HG03571 (cell line): ENCODE measurements around the gene OTOF.

ENCODE experiments used
- ATAC-seq: cut with Tn5 transposase; IDR thresholded peaks from one replicate; pipeline ENCODE4 v1.9.1; 2021; ENCODE audit not compliant: unreplicated experiment

OTOF gene

DNA sequence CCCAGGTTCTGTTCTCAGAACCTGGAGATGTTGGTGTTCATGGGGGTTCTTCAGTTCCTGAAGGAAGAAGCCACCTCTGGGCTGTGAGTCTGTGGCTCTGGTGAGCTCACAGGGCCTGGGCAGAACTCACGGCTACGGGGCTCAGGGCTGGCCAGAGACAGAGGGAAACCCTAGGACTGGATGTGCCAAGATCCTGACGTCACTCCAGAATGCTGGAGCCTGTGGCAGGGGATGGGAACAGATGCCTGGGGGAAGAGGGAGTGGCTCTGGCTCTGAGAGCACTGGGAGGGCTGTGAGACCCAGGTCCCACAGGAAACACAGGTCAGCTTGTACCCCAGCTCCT, at the start of gene OTOF:
OTOF (minus strand) TSS at position 214 of the 343 bp plus-strand sequence.
- ATAC-seq, result no peak

DNA sequence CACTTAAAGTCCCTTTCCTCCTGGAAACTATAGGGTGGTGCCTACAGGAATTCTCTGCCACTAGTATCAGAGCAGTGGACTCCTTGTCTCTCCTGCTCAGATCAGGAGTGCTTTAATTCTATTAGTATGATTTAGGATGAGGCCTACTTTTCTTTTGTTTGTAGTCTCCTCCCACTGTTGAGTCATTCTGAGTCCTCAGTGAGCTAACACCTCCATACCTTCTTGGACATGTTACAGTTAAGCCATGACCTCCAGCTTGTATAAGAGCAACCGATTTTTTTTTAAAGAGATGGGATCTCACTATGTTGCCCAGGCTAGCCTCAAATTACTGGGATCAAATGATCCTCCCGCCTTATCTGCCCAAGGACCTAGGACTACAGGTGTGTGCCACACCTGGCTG, 48.7 kb upstream of the OTOF start:
- ATAC-seq, result no peak

DNA sequence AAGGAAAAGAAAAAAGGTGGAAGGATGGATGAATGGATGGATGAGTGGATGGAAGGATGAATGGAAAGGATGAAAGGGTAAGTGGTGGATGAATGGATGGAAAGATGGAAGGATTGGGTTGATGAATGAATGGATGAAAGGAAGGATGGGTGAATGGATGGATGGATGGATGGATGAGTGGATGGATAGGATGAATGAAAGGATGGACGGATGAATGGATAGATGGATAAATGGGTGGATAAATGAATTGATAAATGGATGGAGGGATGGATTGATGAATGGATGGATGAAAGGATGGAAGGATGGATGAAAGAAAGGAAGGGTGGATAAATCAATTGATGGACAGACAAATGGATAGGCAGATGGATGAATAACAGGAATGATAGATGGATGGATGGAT, 48.2 kb upstream of the OTOF start:
- ATAC-seq, result no peak

DNA sequence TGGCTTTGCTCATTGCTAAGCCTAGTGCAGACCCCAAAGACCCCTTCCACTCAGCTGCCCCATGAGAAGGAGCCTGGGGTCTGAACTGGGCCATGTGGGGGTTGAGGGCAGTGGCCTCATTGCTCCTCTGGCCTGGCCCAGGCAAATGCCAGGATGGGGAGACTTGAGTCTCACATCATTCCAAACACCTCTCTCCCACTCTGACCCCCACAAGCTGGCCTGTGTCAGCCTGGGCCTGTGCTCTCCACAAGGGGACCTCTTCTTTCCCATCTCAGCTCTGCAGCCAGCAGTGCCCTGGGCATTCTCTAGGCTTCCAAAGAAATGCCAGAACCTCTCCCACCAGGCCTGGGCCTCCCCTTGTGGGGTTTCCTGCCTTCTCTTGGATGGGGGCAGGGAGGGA, 45.8 kb upstream of the OTOF start:
- ATAC-seq, result no peak

DNA sequence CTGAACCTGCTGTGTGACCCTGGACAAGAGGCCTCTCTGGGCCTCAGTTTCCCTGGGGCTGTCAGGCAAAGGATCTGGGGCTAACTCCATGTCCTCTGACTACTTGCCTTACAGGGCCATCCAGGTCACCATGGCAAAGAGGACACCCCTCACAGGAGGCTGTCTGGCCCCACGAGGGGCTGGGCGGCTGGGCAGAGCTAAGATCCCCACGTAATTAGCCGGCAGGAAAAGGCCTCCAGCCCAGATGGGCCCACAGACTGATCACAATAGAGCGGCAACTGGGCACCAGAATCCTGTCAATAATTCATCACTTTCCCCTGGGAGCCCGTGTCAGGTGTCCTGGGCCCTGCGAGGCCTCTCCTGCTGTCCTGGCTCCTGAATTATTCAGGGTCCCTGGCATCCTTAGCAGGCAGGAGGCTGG, 44.8 kb upstream of the OTOF start:
- ATAC-seq, result no peak

DNA sequence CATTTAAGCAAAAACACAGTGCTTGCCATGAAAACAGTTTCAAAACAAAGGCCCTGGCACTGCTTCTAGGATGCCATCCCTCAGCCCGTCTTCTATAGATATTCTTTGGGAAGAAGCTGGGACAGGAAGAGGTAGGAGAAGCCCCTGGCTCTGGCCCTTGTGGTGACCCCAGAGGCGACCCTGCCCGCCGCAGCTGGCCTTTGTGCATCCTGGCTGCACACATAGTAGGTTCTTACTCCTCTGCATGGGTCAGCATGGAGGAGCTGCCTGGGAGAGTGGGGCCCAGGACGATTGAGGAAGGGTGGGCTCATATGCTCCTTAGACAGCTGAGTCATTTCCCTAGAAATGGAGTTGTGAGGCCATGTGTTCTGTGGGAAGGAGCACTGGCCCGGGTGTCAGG, 44.4 kb upstream of the OTOF start:
- ATAC-seq, result no peak

DNA sequence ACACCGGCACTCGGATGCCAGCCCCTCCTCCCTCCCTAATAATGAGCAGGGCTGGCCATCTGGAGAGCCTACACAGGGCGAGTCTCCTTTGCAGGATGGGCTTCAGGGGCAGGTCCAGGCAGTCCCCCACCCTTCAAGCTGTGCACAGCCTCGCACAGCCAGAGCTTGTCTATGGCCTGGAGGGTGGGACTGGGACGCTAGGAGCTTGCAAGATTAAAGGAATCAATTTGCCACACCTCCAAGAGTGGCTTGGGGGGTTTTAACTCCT, 43.9 kb upstream of the OTOF start:
- ATAC-seq, result no peak

DNA sequence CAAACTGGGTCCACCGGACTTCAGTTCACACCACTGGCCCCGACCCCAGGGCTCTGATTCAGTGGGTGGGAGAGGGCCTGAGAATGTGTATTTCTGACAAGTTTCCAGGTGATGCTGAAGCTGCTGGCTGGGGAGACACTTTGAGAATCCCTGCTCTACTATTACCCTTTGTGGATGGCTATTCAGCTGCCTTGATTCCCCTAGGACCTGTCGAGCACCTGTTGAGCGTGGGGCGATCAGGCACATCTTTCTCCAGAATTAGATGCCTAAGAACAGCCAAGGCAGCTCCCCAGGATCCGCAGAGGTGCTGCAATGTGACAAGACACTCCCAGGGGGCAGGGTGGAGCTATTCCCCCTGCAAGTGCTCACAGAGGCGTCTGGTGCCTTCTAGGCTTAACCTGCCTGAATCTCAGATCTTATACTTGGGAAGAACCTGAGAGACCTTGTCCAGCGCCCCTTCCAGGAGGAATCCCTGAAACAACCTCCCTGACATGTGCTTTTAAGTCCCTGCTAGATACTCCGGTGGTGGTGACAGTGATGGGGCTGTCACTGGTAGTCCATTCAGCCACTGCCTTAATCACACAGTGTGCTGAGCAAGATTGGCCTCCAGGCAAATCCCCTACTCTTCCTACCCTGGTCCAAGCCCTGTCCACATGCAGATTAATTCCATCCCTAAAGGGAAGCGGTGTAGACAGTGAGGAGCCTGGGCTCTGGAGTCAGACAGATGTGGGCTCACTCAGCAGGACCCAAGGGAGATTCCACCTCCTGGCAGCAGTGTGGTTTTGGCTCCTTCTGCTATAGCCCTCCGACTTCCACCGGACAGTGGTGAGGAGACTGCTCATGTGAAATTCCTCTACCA, 43.4 kb upstream of the OTOF start:
- no peak for ATAC-seq

DNA sequence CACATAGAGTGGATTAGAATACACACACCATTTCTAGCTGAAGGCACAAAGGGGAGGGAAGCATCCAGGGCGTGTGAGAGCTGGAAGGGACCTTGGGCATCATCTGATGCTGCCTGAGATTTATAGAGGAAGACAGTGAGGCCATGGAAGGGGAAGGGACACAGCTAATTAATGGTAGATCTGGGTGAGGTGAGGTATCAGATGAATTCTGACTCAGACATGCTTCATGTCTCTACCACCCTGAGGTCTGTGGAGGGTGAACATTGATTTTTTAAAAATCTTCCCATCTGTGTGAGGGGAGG, 42.2 kb upstream of the OTOF start:
- no peak for ATAC-seq

DNA sequence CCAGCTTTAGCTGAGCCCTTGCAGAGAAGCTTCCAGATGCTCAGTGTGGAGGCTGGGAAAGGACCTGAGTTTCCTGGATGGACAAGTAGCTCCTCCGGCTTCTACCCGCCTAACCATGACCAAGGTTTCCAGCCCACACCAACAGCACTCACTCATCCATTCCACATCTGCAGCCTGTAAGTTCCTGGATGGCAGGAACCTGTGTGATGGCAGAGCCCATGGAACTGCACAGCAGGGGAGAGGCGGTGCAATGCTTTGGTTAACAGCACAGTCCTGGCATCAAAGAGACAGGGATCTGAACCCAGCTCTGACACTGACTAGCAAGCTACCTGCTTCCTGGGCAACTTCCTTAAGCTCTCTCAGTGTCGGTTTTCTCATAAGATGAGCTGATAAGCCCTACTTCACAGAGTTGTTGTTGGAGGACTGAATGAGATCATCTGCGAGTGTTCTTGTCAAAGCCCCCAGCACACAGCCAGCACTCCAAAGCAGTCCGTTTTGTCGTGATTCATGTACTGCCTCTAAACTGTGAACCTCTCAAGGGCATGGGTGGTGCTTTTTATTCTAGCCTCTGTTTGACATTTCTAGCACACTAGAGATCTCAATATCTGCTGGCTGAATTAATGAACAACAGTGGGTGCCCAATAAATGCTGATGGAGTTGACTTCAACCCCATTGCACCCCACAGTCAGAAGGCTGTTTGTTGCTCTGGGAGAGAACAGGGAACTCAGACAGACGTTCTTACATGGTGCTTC, 41.6 kb upstream of the OTOF start:
- no peak for ATAC-seq

DNA sequence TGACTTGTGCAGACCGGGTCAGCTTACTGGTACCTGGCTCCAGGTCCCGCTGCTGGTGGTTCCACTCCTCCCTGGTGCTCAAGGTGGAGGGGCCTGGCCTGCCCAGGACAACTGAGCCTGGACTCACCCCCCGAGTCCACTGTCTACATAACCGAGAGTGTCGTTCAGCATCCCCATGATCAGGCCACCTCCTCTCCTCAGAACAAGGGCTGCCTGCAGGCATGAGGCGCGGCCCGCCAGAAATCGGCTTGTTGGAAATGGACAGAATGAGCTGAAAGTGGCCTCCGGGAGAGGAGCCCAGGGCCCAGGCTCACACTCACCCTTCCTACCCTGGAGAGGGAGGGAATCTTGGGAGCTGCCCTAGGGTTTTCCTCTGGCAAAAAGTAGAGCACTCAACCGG, 38.9 kb upstream of the OTOF start:
- ATAC-seq, result no peak

DNA sequence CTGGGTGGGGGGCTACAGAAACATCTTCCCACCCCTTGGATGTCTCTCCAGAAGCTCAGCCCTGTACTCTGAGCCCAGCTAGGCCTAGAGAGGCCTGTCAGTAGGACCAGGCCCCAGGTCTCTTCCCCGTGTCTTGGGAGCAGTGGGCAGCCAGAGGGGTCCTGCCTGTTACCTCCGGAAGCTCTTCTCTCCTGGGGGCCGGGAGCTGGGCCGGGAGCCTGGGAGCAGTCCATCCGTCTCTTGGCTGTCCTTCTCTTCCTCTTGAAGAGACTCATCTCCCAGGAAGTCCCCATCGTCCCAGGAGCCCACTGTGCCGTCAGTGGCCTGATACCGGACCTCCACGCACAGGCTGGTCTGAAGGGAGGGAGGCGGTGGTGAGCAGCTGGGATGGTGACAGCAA, 38.3 kb upstream of the OTOF start:
- ATAC-seq, result no peak

DNA sequence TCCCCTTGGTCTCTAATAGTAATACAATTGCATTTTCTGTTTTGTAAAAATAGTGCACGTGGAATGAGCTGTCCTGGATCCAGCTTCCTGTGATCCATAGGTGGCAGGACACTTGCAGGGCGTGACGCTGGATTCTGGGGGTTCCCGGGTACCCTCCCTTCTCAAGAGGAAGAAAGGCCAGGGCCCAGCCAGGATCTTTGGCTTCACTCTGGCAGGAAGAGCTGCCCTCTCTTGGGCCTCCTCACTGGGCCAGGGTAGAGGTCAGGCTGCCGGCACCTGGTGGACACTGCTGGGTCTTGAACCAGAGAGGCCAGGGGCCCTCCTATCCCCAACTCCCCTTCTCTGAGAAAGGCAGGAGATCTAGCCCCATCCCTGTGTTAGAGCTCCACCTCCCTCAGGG, 37.8 kb upstream of the OTOF start:
- ATAC-seq, result no peak

DNA sequence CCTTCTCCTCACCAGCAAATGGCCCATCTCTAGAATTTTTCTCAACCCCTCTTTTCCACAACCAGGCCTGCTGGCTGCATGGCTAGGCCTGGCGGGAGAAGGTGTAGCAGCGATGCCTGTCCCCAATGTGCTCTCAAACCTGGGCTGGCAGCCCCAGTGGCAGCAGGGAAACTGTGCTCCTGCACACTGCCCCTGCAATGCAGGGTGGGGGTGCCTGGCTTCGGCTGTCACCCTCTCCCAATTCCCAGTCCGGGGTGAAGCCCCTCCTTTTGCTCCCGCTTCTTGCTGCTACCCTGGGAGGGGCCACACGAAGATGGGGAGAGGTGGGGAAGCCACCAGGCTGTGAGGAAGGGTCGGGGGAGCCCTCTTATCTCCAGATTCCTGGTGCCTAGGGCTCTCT, 36.1 kb upstream of the OTOF start:
- no peak for ATAC-seq

DNA sequence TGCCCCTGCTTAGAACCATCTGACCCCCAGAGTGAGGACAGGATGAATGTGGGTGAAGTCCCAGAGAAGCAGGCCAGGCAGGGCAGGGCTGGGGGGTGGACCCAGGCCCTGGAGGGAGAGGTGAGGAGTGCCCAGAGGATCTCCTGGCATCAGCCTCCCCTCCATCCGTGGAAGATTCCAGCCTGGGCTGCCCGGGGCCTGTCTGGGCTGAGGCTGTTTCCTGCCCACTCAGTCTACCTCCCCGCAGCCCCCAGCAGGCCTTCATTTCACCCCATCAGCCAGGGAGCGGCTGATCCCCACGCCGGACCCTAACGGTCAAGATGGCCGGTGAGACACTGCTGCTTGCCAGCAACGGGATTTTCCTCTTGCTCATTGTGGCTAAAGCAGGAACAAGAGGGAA, 35.3 kb upstream of the OTOF start:
- no peak for ATAC-seq

DNA sequence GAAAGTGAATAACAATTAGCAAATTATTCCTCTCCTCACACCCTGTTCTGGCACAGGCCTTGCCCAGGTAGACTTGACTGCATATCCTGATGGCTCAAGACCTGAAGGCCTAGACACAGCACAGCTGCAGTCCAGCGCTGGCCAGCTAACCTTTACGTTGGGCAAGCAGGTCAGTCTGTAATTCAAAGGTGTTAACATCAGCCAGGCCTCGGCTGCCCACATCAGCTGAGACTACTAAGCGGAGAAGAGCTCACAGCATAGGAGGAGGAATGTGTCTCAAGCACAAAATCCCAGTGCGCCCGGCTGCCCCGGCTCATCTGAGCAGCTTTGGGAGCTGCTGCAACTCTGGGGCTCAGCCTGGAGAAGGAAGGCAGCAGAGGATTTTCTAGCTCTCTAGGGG, 33.5 kb upstream of the OTOF start:
- ATAC-seq, result no peak

DNA sequence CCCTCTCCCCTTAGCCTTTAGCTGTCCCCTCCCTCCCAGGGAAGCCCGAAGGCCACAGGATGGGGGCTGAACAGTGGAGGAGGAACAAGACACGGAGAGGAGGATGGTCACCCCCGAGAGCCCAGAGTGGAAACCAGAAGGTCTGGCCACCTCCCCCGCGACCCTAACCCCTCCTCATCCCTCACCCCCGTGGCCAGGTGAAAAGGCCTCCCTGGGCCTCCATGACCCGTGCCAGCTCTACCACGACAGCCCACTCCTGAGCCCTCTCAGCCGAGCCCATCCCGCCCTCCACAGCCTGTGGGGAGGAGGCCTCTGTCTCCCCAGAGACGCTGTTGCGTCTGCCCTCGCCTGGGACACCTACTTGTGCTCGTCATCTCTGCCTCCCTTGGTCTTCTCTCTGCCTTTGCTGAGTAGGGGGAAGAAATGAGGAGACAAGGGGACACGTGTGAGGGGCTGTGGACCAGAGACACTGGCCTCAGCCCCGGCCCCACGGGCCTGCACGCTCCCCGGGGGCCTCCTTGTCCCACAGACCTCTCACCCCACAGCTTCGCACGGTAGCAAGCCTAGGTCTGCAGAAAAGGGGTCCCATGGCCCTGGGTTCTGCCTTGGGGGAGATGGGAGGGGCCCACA, 32.5 kb upstream of the OTOF start:
- ATAC-seq, result no peak

DNA sequence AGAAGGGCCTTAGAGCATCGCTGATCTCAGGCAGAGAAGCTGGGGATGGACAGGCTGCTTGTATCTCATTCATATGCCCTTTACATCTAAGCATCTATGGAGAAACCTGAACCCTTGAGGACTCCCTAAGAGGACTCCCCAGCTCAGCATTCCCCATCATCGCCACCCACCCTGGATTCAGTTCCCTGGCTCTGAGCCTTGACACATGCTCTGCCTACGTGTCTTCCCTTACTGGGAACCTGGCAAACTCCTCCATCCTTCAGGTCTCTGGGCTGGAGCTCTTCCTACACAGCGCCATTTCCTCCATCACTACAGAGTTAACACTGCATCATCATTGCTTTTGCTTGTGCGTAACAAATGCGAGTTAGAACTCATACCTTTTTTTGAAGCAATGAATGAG, 31.2 kb upstream of the OTOF start:
- ATAC-seq, result no peak

DNA sequence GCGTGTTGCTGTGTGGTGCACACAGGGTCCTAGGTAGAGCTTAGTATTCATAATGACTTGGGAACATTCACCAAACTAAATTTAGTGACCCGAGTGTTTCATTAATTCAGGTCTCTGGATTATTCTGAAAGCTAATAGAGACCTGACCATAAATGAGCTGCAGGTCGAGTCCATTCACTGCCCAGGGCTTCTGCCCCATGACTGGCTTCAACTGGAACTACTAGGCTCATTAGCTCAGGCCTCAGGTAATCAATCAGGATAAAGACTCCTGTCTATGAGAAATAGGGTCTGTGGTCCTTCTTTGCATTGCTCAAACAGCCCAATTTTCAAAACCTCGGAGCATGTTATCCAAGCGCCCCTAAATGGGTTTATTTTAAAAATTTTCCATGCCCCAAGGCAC, 30.0 kb upstream of the OTOF start:
- no peak for ATAC-seq

DNA sequence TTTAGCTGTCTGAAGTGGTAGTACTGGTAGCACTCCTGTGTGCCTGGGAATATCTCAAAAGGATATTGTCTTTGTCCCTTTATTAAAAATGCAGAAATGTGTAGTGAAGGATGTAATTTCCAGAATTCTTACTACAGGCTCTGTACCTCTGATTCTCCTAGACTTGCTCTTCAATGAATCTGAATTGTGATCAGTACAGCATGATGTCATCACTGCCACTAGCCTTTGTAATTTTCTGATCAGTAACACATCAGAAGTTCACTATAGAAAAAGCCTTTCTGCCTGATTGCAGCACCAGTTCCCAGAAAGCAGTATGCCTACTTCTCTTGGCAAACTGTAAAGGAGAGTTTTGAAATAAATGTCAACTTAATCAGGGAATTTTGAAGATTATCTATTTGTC, 29.2 kb upstream of the OTOF start:
- ATAC-seq, result no peak

DNA sequence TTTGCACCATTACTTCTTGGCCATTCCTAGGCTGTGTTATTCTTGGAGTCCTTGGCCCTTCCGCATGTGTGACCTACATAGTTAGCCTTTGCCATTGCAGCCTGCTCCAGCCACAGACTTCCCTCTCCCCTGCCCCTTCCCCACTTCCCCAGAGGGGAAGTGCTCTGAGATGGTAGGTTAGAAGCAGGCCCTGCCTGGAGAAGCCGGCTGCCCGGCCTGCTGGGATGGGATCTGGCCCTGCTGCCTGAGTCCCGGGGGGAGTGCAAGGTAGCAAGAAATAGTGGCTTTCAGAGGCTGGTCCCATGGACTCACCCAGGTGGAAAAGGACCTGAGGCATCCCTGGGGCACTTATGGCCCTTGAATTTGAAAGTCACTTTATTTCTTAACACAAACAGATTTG, 28.4 kb upstream of the OTOF start:
- ATAC-seq, result no peak

DNA sequence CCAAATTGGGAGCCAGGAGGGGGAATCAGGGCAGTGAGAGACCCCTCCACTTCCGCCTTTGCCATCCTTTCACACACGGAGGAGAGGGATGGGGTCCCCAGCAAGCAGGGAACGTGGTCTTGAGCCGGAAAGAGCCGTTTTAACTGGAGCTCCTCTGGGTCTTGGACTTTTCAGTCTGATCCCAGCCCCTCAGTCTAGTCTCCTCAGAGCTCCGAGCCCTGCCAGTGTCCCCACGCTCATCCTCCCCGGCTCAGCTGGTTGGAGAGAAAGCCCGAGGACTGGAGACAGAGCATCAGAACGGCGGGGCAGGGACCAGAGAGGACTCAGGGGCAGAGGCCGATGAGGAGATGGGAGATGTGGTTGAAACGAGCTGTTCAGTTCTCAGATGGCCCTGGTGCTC, 26.1 kb upstream of the OTOF start:
- ATAC-seq, result no peak
